NCI-H82 treated with DMSO at 0.1 percent for 48 hours (cell line): ENCODE data around the gene TCF20.

Source experiments
- DNase-seq: peaks from one replicate; lab custom pipeline; 2025; ENCODE audit not compliant: unreplicated experiment; lab: John Stamatoyannopoulos, UW

TCF20 gene

DNA sequence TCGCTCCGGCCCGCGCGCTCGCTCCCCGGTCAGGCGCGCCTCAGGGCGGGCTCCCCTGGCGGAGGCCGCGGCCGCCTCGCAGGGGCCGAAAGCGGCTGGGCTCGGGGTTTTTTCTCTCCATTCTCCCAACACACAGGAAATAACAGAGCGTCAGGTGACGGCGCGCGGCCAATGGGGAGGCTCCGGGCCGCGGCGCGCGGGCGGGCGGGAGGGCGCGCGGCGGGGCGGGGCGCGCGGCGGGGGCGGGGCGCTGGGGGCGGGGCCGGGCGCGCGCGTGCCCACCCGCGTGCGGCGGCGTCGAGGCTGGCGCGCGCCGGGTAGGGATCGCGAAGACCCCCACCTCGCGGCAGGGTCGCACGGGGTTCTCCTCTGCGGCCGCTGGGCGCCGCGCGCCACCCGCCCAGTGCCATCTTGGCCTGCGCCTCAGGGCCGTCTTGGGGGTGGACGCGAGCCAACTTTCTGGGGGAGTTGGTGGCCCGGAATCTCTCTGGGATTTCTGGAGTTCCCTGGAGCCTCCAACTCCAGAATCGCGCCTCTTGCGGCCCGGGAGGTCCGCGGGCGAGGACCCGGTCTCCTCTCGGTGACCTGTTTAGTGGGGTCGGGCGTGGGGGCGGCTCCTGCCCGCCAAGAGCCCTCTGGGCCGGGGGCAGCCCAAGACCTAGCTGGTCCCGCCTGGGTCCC, at the start of gene TCF20:
TCF20 (minus strand) TSS at position 144 of the 681 bp plus-strand sequence. CDS start 55,348 bp downstream, outside the sequence.
- DNase-seq, result no peak

DNA sequence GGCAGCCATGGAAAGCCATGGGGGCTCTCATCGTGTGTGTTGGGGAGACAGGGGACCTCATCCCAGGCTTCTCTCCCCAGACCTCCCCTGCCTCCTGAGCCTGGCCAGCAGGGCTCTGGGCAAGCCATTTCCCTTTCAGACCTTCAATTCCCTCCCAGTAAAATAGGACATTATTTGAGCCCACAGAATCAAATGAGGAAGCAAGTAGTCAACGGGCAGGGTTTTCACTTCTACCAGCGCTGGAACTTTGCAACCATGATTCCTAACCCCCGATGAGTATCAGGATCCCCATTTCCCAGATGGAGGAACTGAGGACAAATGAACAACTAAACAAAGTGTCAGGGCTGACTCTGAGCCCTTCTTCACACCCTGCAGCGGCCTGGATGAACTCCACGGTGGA, 48.9 kb upstream of the TCF20 start:
- DNase-seq, result no peak

DNA sequence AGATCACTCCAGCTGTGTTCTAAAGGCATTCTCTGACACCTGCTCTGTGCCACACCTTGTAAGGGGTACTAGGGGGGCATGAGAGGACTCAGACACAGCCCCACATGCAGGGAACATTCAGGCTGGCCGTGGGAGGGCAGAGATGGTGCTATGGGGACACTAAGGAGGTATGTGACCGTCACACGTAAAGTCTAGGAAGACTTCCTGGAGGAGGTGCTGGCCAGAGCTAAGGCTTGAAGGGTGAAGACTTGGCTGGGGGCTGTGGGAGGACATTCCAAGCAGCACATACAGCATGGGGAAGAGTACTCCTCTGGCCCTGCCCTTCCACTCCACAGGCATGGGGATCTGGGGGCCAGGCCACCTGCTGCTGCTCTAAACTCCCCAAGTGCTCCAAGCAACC, 48.5 kb upstream of the TCF20 start:
- DNase-seq, result no peak

DNA sequence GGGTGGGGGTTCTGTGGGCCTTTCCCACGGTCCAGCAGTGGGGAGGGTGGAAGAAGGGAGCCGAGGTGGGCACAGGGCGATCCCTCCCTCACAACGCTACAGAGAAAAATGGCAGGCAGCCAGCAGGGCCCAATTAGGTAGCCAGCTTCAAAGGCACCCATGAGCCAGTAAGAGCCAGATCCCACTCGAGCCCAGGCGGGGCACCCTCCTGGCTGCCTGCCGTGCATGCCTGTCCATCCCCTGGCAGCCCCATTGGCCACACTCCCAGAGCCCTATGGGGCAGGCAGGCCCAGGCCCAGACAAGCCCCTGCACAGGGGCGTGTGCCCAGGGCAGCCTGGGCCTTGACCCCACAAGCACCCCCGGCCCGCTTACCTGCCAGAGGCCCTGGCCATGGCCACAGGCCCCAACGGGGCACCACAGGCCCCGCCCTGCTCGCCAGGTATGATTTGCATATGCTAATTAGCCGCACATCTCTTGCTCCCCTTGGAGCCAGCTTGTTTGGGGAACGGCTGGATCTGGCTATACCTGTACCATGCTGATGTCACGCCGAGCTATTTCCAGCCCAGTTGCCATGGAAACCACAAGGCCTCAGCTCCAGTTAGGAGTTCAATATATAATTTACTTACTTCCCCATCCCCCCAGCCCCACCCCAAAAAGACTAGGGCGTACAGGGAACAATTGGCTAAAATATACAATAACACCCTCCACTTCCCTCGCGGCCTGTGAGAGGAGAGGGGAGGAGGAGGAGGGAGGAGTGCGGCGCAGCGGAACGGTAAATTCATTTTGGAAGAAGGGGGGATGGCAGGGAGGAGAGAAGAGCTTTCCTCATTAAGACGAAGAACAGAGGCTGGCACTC, 47.5 kb upstream of the TCF20 start:
- no peak for DNase-seq

DNA sequence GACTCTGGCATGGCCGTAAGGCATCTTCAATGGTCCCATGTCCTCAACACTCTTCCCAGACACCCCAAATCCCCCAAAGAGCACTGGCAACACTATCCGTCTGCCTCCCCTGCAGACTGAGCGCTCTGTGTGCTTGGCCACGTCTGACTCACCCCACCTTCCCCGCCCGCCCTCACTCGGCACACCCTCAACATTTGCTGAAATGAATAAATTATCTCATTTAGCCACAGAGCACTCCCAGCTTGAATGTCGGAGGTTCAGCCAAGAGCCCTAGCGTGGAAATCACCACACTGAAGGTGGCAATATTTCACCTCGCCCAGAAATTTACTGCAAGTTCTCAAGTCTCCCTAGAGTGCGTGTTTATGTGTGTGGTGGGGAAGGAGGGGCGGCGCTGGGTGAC, 46.6 kb upstream of the TCF20 start:
- DNase-seq, result no peak

DNA sequence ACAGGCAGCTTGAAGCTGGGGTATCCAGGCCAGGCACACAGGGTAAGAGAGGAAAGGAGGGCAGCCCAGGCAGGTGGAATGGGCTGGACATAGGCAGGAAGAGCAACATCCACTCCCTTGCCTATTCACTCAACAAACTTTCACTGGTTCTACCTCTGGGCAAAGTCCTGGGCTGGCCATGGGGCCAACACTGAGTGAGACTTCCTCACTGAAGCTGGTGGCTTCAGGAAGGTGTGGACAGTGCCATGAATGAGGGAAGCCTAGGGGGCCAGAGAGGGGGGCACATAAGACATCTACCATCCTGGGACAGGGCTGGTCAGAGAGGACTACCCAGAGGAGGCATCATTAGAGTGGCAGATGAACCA, 44.9 kb upstream of the TCF20 start:
- no peak for DNase-seq

DNA sequence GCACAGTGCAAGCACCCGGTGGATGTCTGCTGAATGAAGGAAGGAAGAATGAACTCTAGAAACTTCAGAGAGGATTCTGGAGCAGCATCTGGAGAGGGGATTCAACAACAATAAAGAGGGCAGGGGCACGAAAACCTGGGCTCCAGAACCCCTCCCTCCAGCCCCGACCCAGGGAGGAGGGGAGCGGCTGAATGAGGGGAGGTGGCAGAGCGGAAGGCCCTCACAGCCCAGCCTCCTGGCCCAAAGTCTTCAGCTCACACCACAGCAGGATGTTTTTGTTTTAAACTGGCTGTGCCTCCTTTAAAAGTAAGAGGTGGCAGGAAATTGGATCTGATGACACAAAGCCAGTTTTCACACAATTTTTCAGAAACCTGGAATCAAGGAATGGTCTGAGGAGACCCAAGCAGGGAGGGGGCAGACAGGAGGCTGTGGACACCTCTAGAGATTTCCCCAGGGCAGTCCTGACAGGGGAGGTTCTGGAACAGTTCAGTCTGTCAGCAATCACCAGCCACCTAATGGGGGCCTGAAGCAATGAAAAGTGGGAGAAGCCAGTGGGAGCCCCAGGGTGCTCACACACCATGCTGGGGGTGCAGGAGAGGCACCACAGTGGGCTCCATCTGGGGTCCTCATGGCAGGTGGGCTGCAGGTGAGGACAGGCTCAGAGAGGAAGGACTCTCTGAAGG, 44.4 kb upstream of the TCF20 start:
- DNase-seq, result no peak

DNA sequence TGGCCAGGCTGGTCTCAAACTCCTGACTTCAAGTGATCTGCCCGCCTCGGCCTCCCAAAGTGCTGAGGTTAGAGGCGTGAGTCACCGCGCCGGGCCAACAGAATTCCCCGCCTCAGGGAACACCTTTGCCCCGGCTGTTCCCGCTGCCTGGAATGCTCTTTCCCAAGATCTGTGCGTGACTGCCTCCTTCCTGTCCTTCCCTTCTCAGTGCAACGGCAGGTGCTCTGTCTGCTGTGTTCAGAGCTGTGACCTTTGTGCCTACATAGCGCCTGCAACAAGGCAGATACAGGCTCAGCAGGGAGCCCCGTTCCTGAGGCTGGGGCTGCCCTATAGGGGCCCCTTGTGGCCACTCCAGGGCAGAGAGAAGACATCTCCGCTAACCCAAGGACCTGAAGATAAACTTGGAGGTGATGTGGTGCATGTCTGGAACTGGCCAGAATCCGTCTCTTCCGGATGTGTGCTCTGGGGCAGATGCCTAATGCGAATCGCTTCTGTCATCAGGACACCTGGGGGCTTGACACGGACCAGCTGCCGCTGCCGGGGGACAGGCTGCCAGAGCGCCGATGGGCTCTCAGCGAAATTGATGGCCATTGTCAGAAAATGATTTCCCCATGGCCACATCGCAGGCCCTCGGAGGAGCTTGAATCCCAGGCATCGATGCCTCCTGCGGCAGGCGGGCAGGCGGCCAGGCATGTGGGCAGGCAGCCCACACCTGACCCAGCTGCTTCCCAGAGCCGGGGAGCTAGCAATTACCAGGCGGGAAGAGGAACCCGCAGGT, 43.5 kb upstream of the TCF20 start:
- no peak for DNase-seq

DNA sequence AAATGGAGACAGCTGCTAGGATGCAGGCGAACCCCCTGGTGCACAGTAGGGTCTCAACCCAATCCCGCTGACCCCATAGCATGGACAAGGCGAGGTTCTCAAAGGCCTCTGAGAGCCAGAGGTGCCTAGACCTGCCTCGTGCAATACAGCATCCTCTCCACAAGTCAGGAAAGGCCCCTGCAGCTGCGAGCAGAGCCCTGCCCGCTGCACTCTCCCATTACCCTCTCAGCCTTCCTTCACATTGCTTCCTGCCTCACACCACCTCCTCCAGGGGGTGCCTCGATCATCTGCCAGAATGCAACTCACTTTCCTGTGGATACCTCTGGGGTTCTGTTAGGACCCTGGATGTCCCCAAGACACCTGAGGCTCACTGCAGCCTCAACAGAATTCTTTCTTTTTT, 42.8 kb upstream of the TCF20 start:
- DNase-seq, result no peak

DNA sequence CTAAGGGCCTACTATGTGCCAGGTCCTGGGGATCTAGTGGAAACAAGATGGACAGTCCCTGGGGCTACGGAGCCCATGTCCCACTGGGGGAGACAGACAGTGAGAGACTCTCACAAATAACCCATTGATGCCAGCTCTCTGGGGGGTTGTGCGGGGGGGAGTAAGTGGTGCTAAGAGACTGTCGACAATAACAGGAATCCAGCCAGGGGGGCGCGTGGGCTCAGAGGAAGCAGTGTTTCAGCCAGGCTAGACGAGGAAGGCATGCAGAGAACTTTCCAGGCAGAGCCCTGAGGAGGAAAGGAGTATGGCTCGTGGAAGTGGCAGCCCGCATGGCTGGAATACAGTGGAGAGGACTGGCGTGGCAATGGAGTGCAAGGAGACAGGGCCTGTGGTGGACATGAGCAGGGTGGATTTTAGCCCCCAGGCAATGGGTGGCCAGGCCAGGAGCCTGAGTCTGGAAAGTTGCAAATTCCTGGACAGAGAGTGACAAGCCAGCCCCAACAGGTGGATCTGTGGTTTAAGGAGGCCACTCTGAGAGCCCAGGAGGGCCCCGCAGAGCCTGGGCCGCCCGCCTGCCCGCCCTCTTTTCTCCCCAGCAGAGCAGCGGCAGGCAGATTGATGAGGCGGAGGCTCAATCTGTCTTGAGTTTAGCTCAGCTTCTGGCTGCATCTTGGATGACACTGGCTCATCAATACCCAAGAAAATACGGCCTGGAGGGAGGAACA, 40.0 kb upstream of the TCF20 start:
- no peak for DNase-seq

DNA sequence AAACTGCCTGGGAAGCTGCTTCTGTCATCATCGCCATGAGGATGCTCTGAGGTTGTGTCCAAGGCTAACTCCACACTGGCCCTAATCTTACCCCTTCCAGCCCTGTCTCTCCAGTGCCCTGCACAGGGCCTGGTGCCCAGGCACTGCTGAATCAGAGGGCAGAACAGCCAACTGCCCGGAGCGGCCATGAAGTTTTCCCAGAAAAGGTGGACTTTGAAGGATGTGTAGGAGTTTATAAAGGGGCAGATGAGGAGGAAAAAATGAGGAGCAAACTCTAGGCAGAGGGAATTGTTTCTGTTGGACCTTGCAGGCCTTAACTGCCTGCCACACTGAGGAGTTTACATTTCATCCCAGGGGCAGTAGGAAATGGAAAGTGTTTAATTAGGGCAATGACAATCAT, 39.4 kb upstream of the TCF20 start:
- no peak for DNase-seq

DNA sequence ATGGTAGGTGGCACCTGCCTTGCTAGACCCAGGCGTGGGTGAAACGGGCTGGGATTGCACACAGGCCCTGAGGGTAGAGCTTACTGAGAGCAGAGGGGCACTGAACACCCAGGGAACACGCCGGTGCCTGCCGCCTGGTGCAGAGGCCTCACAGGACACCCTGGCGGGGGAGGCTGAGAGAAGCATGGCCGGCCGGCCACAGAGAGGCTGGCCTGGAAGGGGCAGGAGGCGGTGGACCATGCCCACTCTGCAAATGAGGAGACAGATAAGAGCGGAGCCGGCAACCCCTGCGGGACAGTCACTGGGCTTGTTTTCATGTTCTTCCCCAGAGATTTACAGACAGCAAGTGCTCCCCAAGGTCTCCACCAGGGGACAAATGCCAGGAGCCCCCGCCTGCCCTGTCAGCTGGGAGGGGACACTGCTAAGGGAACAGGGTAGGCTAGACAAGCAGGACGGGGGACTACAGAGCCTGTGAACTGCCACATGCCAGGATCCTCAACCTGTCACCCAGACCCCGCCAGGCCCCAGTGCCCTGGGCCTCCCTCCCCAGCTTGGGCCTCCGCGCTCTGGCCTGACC, 38.5 kb upstream of the TCF20 start:
- no peak for DNase-seq

DNA sequence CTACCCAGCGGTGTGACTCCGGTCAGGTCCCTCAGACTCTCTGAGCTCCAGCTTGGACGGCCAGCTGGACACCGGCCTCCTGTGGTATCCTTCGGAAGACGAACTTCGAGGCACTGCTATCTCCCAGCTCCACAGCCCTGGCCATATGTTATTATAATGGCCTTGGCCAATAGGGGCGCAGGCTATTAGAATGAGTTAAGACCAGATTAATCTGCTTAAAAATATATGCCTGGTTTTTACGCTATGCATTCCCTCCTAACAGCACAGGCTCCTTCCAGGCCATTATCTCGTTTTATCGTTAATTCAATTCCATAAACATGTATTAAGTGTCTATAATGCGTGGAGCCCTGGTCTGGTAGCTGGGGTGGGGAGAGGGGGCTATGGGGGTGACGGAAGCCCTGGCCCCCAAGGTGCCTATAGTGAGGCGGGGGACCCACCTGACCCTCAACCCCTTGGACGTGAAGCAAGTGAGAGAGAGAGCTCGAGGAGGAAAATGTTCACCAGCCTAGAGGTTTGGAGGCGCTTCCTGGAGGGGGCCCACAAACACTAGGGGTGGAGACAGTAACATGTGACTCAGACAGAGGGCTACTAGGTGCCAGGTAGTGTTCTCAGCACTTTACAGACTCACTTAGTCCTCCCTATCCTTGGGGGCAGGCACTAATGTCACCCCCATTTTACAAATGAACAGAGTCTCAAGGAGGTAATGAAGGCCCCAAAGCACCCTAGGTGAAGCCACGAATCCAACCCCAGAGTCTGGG, 37.5 kb upstream of the TCF20 start:
- peak; percentile 60 for DNase-seq

DNA sequence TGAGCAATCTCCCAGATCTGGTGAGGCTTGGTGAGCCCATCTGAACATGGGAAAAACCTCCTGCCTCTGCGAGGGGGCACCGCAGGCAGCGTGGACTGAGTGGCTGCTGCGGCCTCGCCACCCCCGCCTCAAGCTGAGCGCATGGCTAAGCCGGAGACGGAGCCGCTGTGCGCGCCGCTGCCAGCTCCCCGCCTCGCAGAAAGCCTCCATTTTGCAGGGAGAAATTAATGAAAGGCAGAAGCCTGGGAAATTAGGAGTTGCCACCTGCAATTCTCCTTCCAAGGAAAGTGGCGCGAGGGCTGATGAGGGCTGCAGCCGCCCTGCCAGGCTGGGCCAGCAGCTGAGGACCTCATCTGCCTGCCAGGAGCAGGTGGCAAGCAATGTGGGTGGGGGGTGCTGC, 35.6 kb upstream of the TCF20 start:
- DNase-seq, result no peak

DNA sequence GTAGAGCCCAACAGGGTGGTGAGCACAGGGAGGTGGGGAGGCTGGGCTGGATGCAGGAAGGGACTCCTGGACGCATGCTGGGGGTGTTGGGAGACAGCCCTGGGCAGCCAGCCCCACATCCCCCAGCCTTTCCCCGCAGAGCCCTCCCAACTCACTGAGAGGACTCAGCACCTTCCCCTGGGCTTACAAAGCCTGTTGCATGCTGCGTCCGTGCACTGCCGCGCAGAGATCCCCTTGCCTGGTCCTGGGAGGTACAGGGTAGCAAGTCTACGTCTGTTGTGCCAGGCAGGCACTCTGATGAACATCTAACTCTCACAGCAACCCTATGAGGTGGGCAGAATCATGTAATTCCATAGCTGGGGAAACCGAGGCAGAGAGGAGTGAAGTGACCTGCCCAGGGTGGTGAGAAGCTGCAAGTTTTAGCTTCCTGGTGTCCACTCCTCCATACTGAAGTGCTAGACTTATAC, 33.9 kb upstream of the TCF20 start:
- no peak for DNase-seq

DNA sequence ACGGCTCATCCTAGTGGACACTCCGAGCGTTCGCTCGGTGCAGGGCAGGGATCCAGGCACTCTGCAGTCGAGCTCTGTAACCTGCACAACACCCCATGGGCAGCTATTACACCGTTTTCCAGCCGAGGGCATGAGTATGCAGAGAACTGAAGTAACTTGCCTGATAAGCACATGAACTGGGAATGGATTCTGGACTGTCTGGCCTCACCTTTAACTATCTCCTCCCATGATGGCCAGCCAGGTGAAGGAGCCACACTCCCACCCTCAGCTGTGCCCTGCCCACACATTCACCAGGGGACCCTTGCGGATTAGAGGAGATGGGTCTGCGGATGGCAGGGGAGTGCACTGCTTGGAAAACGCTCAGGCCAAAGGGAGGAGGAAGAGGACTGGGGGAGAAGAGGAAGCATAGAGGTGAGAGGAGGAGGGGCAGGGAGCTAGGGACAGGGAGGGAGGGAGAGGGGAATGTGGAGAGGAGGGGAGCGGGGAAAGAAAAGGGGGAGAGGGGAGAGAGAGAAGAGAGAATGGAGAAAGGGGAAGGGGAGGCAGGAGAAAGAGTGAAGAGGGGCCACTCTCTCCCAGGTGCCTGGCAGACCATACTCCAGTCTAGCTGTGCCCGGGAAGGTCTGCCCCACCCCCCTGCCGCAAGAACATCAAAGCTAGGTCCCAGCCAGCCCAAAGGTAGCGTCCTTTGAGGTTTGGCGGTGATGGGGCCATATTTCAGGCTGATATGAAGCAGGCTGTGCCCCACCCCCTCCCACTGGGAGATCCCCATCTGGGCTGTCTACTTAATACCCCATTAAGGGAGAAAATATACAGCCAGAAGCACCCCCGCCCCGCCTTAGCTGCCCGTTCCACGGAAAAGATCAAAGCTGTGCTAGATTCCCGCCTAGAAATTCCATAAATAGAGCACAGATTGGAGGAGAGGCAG, 33.2 kb upstream of the TCF20 start:
- peak; percentile 57 for DNase-seq

DNA sequence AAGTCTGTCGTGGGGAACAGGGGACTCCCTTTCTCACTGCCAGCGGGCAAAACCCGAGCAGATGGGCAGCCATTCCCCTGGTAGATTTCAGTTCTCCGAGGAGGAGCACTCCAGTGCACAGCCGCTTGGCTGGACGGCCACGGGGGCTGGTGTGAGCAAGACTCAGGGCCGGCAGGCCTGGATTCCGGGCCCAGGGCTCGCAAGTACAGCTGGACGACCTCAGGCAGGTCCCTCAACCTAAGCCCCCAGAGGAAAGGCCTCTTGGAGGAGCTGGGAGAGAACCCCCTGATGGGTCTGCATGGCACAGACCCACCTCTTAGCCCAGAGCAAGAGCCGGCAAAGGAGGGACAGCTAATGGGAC, 31.3 kb upstream of the TCF20 start:
- DNase-seq, result no peak

DNA sequence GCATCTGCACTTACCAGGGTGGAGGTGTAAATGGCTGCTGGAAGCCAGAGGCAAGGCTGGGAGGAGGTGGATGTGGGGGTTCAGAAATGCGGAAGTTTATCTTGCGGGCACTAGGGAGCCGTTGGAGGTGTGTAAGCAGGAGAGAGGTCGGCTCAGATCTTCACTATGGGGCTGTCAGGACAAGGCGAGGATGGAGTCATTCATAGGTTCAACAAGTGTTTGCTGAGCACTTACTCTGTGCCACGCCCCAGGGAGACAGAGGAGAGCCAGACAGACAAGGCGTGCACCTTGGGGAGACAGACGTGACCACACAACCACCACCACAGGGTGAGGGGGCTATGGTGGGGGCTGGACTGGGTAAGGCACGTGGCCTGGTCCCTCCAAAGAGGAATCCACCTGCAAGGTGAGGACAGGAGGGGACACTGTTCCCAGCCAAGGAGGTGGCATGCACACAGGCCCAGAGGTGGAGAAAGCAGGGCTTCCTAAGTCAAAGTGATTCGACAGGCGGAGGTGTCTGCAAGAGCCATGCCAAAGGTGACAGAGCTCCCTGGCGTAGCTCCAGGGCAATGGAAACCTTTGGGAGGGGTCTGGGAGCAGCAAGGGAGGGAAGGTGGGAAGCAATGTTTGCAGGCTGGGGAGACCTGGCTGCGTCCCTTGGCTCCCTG, 30.8 kb upstream of the TCF20 start:
- DNase-seq, result no peak
